HG03025 (cell line): ENCODE results near the gene BORCS5.
A peak's percentile ranks its signal among the peaks of the same experiment; 100 is the strongest.

Experiments
- ATAC-seq: cut with Tn5 transposase; IDR thresholded peaks from one replicate; pipeline ENCODE4 v1.9.1; 2021; ENCODE audit warnings: mild to moderate bottlenecking, moderate library complexity; ENCODE audit not compliant: unreplicated experiment, low FRiP score

Gene BORCS5

DNA sequence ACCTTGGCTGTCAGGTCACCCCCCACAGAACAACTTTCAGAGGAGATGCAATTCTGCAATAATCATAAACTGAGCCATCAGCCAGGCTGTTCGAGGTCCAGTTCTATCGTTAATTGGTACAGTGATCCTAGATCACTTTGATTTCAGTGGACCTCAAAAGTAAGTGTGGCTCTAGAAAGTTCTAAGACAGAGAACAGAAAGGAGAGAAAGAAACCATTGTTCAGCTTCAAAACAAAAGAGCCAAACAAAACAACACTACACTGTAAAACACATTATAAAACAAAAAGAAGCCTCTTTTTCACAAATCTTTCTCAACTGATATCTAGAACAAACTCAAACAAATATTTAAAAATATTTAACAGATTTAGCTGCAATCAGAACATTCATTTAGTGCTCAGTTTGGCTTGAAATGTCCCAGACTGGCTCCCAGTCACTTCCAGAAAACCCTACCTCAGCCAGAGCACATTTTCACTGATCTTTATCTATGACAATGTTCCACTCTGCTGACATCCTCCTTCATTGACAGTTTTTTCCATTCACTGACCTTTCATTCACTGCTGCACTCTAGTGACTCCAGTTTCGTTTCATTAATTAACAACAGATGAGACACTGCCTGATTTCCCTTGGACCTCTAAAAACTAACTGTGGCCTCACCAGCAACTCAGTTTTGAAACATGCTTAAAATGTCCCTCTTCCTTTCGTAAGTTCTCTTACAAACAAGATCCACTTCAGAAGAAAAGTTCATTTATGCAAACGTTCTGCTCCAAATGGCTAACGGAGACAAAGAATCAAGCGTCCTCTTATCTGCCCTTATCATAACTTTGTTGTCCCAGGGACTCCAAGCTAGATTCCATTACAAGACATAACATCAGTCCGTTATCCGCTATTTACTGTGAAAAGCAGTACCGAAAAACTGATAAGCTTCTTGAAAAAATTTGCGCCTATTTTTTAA is 148.9 kb downstream of the BORCS5 start:
- ATAC-seq, result peak; percentile 91

DNA sequence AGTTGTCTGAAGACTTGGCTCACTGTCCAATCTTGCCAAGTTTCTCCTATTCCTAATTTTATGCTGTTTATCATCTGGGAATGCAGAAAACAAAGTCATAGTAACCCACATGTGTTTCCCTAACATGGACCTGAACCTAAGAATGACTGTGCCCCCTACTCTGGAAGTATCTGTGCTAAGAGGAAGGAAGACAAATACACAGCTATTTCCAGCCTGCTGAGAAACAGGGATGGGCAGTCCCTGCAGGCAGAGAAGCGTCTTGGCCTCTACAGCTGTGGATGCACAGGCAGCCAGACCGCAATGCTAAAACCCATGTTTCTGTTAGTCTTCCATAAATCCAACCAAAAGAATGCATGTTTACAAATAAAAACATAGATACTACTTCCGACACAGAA is 149.6 kb downstream of the BORCS5 start:
- ATAC-seq, result no peak

DNA sequence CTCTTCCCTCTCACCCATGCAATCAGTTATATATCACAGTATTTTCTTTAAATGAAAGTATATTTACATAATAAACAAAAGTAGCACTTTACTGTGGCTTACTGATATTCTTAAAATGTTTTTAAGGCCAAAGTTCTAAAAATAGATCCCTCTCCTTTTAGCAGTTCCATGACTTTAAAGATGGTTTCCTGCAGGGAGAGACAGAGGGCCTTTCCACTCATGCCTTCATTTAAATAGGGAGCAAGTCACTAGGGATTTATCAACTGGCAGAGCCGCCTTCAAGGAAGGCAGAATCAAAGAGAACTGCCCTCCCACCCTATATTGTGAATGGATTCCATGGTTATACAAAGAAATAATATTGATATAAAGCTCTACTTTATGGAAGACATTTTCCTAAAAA is 150.2 kb downstream of the BORCS5 start:
- ATAC-seq, result no peak

DNA sequence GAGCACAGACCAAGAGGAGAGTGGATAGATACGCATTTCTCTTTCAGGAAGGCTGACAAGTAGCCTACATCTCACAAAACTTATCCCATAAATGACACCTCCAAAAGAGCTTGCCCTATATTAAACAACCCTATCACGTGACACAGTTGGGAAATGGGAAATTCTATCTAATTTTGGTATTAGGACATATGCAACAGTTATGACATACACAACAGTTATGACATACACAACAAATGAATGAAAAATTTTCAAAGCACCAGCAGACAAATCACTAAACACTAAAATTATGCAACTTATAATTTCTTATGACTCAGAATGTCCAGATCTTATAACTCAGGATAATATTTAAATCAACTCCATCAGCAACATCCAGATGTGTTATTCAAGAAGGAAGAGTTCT is 151.7 kb downstream of the BORCS5 start:
- no peak for ATAC-seq

DNA sequence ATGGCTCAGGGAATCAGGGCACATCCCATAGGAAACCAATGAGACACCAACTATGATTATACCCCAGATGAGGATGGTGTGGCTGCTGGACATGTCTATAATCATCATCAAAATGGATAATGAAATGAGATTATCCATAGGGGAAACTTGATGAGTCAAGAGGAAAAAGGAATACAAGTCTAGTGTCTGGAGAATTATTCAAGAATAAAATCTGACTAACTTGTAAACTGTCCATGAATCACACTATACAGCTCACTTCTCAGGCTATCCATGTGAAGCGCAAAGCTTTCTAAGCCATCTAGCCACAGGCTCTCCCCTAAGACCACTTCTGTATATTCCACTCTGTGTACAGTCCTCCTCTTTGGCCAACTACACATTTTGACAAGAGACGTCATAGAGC is 153.3 kb downstream of the BORCS5 start:
- ATAC-seq, result no peak

GRCh38 chr12:12510551-12510950 is 153.7 kb downstream of the BORCS5 start:
- no peak for ATAC-seq

DNA sequence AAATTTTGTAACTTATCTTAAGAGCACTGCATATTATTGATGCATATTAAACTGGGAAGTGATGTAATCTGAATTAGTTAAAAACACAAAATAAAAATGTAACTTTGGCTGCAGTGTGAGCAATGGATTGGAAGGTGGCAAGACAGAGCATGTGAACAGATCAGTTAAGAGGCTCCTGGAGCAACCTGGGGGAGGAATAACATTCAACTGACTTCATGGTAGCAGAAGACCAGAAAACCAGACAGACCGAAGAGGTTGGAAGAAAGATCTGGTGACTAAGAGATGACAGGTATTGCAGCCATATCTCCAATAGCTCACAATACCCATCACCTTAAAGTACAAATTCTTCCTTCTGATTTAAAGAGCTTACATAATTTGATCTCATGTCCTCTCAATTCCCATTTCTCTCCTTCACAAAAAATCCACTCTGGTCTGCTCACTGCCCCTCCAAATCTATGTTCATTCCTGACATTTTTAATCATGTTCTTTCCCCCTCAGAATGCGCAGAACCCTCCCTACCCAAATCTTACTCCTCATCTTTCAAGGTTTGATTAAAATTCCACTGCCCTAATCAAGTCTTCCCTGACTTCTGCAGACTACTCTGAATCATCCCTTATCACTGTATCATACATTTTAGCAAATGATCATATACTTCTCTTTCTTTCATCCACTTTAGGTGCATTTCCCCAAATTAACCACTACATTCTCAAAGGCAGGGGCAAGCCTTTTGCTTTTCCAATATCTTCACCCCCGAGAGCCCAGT is 154.3 kb downstream of the BORCS5 start:
- no peak for ATAC-seq

GRCh38 chr12:12511895-12512711 is 155.2 kb downstream of the BORCS5 start:
- no peak for ATAC-seq

DNA sequence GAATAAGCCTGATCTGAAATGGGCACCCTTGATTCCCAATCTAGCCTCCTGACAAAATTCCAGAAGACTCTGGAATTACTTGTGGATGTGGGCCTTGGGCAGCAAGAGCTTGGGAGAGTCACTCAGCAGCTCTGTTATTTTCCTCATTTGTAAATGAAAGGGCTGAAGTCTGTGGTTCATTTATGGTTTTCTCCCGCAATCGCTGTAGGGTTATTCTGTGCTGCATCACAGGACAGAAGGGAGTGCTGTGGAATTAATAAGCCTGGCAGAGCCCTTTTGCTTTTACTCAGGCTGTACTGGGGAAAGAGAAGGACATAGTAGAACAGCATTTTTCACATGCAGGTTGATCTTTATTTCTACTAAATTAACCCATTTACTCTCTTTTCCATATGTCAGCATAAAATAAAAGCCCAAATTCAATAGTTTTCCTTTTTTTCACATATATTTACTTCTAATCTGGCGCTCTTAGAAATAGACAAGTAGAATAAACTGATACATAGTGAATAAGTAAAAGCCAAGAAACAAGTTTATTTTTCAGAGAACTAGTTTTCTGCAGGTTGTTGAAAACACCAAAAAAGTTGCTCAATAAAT is 156.6 kb downstream of the BORCS5 start:
- ATAC-seq, result no peak

DNA sequence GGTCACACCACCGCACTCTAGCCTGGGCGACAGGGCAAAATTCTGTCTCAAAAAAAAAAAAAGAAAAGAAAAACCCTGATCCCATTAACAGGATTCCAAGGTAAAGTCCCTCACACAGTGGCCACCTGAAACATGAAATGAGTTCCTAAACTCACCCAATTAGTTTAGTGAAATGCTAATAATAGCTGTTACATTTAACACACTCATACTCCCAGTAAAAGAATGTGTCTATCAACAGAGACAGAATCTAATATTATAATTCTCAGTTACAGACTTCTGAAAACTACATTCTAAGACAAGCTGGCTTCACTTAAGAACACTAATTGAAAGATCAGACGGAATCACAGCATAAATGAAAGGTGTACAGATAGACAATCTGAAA is 161.6 kb downstream of the BORCS5 start:
- ATAC-seq, result no peak

DNA sequence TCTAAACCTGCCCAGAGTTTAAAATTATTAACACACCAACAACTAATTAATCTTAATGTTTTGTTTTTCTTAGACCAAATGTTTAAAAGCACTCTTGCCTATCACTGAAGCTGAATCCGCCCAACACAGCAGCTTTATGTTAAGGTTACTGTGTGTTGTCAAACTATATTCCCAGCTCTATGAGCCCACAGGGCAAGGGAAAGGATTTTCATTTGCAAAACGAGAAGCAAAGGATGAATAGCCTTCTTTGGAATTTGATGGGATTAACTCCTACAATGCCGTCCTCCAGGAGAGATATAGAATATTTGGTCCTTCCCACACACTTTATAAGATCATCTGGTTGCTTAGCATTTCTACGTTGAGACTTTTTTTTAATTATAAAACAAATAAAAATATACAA is 162.0 kb downstream of the BORCS5 start:
- no peak for ATAC-seq
